ENCODE measurements around the gene ANTKMT.
A peak's percentile ranks its signal among the peaks of the same experiment; 100 is the strongest.
"Not testable (repeated sequence)": the region's sequence is repeated elsewhere in the genome, so short reads cannot be mapped to it uniquely, and the experiment has no call there.

ANTKMT gene

GRCh38 chr16:728131-728889 is 7.4 kb downstream of the ANTKMT start:
- DNase-seq (ENCODE audit: low spot score), result peak; percentile 88

- no peak for DNase-seq (ENCODE audit: low spot score)
Measured at GRCh38 chr16:728890-729744, 8.2 kb downstream of the ANTKMT start.

- no peak for DNase-seq (ENCODE audit: low spot score)
Measured at GRCh38 chr16:729768-730665, 9.1 kb downstream of the ANTKMT start.

- DNase-seq (ENCODE audit: low spot score), result no peak
Measured at GRCh38 chr16:730666-731509, 9.9 kb downstream of the ANTKMT start.

- no peak for DNase-seq (ENCODE audit: low spot score)
Measured at GRCh38 chr16:732332-732731, 11.4 kb downstream of the ANTKMT start.

GRCh38 chr16:732936-733335 is 12.0 kb downstream of the ANTKMT start:
- DNase-seq (ENCODE audit: low spot score), result no peak

- DNase-seq (ENCODE audit: low spot score), result no peak
Measured at GRCh38 chr16:733382-734207, 12.6 kb downstream of the ANTKMT start.

GRCh38 chr16:734208-734980 is 13.4 kb downstream of the ANTKMT start:
- no peak for DNase-seq (ENCODE audit: low spot score)

- DNase-seq (ENCODE audit: low spot score), result no peak
Measured at GRCh38 chr16:734981-735881, 14.3 kb downstream of the ANTKMT start.

- DNase-seq (ENCODE audit: low spot score), result no peak
Measured at GRCh38 chr16:735982-736453, 15.1 kb downstream of the ANTKMT start.

GRCh38 chr16:736936-737481 is 16.1 kb downstream of the ANTKMT start:
- no peak for DNase-seq (ENCODE audit: low spot score)

GRCh38 chr16:739560-740458 is 18.9 kb downstream of the ANTKMT start:
- DNase-seq (ENCODE audit: low spot score), result no peak

GRCh38 chr16:740459-740763 is 19.5 kb downstream of the ANTKMT start:
- DNase-seq (ENCODE audit: low spot score), result no peak

GRCh38 chr16:740764-741505 is 20.0 kb downstream of the ANTKMT start, which contains the start of gene CIAO3:
Gene CIAO3 (minus strand): TSS chr16:740997. CDS start chr16:740985, 12 bp downstream.
- DNase-seq (ENCODE audit: low spot score), result peak; percentile 80

- DNase-seq (ENCODE audit: low spot score), result no peak
Measured at GRCh38 chr16:741986-742629, 21.2 kb downstream of the ANTKMT start.

- DNase-seq (ENCODE audit: low spot score), result not testable (repeated sequence)
Measured at GRCh38 chr16:742894-743293, 21.9 kb downstream of the ANTKMT start.

Measured in SW480 (cell line).